Retinal pigment epithelial cell (primary cell): ENCODE data around the gene PCDHGB3.
A peak's percentile ranks its signal among the peaks of the same experiment; 100 is the strongest.

Experiments used
- DNase-seq: peaks from one replicate; pipeline ENCODE4 v3.0.0-alpha.2; 2010; ENCODE audit warnings: low read depth
- H3K4me3 ChIP-seq: 2 replicates; pipeline ENCODE4 v1.5.1; 2011; ENCODE audit warnings: mild to moderate bottlenecking, low read length, control low read depth, moderate library complexity
- TF ChIP-seq, protein P1 (sequence below): conservative IDR thresholded peaks from 2 replicates; pipeline ENCODE4 v1.5.1; 2011; ENCODE audit warnings: low read depth, low read length, control low read depth, inconsistent platforms

The PCDHGB3 gene

GRCh38 chr5:141419074-141419880 lies 49.2 kb downstream of the PCDHGB3 start:
- TF ChIP-seq, protein P1, sequence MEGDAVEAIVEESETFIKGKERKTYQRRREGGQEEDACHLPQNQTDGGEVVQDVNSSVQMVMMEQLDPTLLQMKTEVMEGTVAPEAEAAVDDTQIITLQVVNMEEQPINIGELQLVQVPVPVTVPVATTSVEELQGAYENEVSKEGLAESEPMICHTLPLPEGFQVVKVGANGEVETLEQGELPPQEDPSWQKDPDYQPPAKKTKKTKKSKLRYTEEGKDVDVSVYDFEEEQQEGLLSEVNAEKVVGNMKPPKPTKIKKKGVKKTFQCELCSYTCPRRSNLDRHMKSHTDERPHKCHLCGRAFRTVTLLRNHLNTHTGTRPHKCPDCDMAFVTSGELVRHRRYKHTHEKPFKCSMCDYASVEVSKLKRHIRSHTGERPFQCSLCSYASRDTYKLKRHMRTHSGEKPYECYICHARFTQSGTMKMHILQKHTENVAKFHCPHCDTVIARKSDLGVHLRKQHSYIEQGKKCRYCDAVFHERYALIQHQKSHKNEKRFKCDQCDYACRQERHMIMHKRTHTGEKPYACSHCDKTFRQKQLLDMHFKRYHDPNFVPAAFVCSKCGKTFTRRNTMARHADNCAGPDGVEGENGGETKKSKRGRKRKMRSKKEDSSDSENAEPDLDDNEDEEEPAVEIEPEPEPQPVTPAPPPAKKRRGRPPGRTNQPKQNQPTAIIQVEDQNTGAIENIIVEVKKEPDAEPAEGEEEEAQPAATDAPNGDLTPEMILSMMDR: no peak
- DNase-seq: no peak
- no peak overlapping the region for H3K4me3 ChIP-seq

GRCh38 chr5:141420855-141421488 lies 50.9 kb downstream of the PCDHGB3 start, which contains the start of gene PCDHGA11:
Gene PCDHGA11 (plus strand): TSS chr5:141421051. CDS start chr5:141421228, 177 bp downstream.
- DNase-seq: no peak
- H3K4me3 ChIP-seq: peak within 1 kb of the TSS; percentile 53
- TF ChIP-seq, protein P1: peak; percentile 62

- DNase-seq: no peak
- peak overlapping the region; percentile 53 for H3K4me3 ChIP-seq
- TF ChIP-seq, protein P1: no peak
These were observed 51.4 kb downstream of the PCDHGB3 start for GRCh38 chr5:141421489-141421855.
